ENCODE data around the gene DHRS7B. TPM values are rescaled to one million over a fixed set of nuclear protein-coding genes. Genes with fewer than 3 reads are reported as not detected.

The DHRS7B gene
- total RNA-seq, 4 donors from 2014 or later: 42.8 to 64.1 (median 50.6) TPM

- Histone ChIP-seq H3K36me3 (peaks cover 22% of the 10 kb centered on the region), H3K4me1 (peaks cover 12% of the 10 kb centered on the region), H3K27me3 (no peaks in the 10 kb centered on the region), H3K9me3 (no peaks in the 10 kb centered on the region), H3K4me3 (no peak overlapping the region), H3K27ac (no peak overlapping the region)
- 80% methylated on average over 6 of the region's 25 CpGs for WGBS
- TF ChIP-seq POLR2A (IDR thresholded peaks at IDR 0.05): no peak
- no peak for TF ChIP-seq POLR2AphosphoS5 (IDR thresholded peaks at IDR 0.05)
- no peak for TF ChIP-seq EP300 (IDR thresholded peaks at IDR 0.05)
- no peak for TF ChIP-seq CTCF (IDR thresholded peaks at IDR 0.05)
- DNase-seq (ENCODE audit: low spot score in 2 of 2): no peak
Measured at GRCh38 chr17:21240369-21241055, 113.7 kb downstream of the DHRS7B start.

Other genes starting within 250 kb of the DHRS7B start
- 100 to 1,000 TPM; 116 to 166 (median 152) TPM for gene USP22, start 84.0 kb upstream of the DHRS7B start, total RNA-seq
- gene TMEM11, start 87.2 kb downstream of the DHRS7B start, total RNA-seq: 10 to 100 TPM; 25.6 to 38.0 (median 33.8) TPM
- 10 to 100 TPM; 11.2 to 21.1 (median 14.6) TPM for gene NATD1, start 126.4 kb downstream of the DHRS7B start, total RNA-seq
- 10 to 100 TPM; 54.5 to 97.4 (median 72.9) TPM for gene MAP2K3, start 157.7 kb downstream of the DHRS7B start, total RNA-seq
- 10 to 100 TPM in 1 of 4 donors, 1 to 10 TPM in 2, under 1 TPM in 1; 0.56 to 10.5 (median 5.6) TPM for gene KCNJ12, start 249.4 kb downstream of the DHRS7B start, total RNA-seq

Data from suprapubic skin (tissue), 4 donors.